ENCODE data around the gene CHMP1B.

- TF ChIP-seq CTCF (IDR thresholded peaks at IDR 0.05): no peak
- no peak for TF ChIP-seq POLR2A (IDR thresholded peaks at IDR 0.05)
These were observed 19.3 kb upstream of the CHMP1B start for GRCh38 chr18:11831921-11832320.
